Measurements from ENCODE around the gene MRFAP1L1.
"Not testable (repeated sequence)": the region's sequence is repeated elsewhere in the genome, so short reads cannot be mapped to it uniquely, and the experiment has no call there.

MRFAP1L1 gene

DNA sequence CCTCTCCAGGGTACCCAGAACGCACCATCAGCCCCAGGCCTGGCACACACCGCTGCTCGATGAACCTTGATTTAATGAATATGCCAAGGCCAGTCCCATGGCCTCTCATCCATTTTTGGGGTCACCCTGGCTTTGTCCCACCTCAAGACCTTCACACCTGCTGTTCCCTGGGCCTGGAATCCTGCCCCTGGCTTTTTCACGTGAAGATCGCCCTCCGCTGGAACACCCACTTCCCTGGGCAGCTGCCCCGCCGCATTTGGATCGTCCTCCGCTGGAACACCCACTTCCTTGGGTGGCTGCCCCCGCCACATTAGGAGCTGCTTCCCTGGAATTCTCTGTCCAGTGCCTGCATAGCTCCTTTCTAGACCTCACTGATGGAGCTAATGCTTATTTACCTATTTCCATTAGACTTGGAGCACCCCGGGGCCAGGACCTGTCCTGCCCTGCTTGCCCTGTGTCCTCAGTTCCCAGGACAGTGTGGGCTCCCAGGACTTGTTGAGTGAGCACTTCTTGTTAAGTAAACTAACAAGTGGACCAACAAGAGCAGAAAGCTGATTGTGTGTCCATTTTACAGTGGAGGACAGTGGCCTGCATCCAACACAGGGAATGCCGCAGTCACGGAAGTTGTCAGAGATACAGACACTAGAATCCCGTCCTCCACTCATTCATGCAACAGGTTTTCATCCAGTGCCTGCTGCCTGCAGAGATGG is 18.8 kb upstream of the MRFAP1L1 start:
- Histone ChIP-seq H2AFZ (ENCODE audit: low read length) (no peak overlapping the region), H4K20me1 (ENCODE audit: insufficient read depth, low read length) (no peaks in the 10 kb centered on the region), H3K9ac (ENCODE audit: low read length) (no peak overlapping the region), H3K9me3 (ENCODE audit: low read length) (no peaks in the 10 kb centered on the region), H3K79me2 (ENCODE audit: insufficient read depth, low read length) (no peaks in the 10 kb centered on the region), H3K4me3 (ENCODE audit: low read depth, low read length, poor library complexity, severe bottlenecking) (no peak overlapping the region), H3K4me2 (ENCODE audit: low read length) (no peak overlapping the region), H3K36me3 (ENCODE audit: insufficient read depth, low read length) (no peaks in the 10 kb centered on the region), H3K9me2 (ENCODE audit: low read depth, low read length) (no peaks in the 10 kb centered on the region), H3K4me1 (ENCODE audit: insufficient read depth, low read length, severe bottlenecking) (no peaks in the 10 kb centered on the region), H3F3A (ENCODE audit: insufficient read depth, low read length) (no peaks in the 10 kb centered on the region), H3K27ac (ENCODE audit: low read depth, low read length, poor library complexity, severe bottlenecking) (no peak overlapping the region), H3K27me3 (ENCODE audit: insufficient read depth, low read length) (no peaks in the 10 kb centered on the region; the same call in 1 of the 2 replicates)
- no peak for TF ChIP-seq EZH2 (IDR thresholded peaks at IDR 0.05; ENCODE audit: borderline replicate concordance, low read length)
- TF ChIP-seq, protein P1, sequence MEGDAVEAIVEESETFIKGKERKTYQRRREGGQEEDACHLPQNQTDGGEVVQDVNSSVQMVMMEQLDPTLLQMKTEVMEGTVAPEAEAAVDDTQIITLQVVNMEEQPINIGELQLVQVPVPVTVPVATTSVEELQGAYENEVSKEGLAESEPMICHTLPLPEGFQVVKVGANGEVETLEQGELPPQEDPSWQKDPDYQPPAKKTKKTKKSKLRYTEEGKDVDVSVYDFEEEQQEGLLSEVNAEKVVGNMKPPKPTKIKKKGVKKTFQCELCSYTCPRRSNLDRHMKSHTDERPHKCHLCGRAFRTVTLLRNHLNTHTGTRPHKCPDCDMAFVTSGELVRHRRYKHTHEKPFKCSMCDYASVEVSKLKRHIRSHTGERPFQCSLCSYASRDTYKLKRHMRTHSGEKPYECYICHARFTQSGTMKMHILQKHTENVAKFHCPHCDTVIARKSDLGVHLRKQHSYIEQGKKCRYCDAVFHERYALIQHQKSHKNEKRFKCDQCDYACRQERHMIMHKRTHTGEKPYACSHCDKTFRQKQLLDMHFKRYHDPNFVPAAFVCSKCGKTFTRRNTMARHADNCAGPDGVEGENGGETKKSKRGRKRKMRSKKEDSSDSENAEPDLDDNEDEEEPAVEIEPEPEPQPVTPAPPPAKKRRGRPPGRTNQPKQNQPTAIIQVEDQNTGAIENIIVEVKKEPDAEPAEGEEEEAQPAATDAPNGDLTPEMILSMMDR (IDR thresholded peaks at IDR 0.05; ENCODE audit: low read length), result no peak

DNA sequence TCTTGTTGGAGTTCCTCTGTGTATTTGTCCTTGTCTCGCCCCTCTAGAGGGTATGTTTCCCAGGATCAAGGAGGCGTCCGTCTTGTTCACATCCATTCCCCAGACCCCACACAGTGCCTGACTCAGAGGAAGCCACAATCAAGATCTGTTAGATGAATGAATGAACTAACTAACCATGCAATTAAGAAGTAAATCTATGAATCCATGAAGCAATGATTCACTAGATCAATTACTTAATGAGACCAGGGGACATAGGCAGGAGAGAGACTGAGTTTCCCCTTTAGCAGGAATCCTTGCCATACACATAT is 18.2 kb upstream of the MRFAP1L1 start:
- TF ChIP-seq EZH2 (IDR thresholded peaks at IDR 0.05; ENCODE audit: borderline replicate concordance, low read length), result no peak
- TF ChIP-seq, protein P1 (IDR thresholded peaks at IDR 0.05; ENCODE audit: low read length), result no peak
- H3F3A ChIP-seq (ENCODE audit: insufficient read depth, low read length), result no peaks in the 10 kb centered on the region
- H4K20me1 ChIP-seq (ENCODE audit: insufficient read depth, low read length), result no peaks in the 10 kb centered on the region
- H3K27ac ChIP-seq (ENCODE audit: low read depth, low read length, poor library complexity, severe bottlenecking), result no peak overlapping the region
- no peaks in the 10 kb centered on the region for H3K4me1 ChIP-seq (ENCODE audit: insufficient read depth, low read length, severe bottlenecking)
- H3K4me3 ChIP-seq (ENCODE audit: low read depth, low read length, poor library complexity, severe bottlenecking), result no peak overlapping the region
- H3K36me3 ChIP-seq (ENCODE audit: insufficient read depth, low read length), result no peaks in the 10 kb centered on the region
- H3K4me2 ChIP-seq (ENCODE audit: low read length), result no peak overlapping the region
- no peaks in the 10 kb centered on the region; the same call in 1 of the 2 replicates for H3K27me3 ChIP-seq (ENCODE audit: insufficient read depth, low read length)
- H2AFZ ChIP-seq (ENCODE audit: low read length), result no peak overlapping the region
- no peak overlapping the region for H3K9ac ChIP-seq (ENCODE audit: low read length)
- H3K79me2 ChIP-seq (ENCODE audit: insufficient read depth, low read length), result no peaks in the 10 kb centered on the region
- no peaks in the 10 kb centered on the region for H3K9me2 ChIP-seq (ENCODE audit: low read depth, low read length)
- no peaks in the 10 kb centered on the region for H3K9me3 ChIP-seq (ENCODE audit: low read length)

DNA sequence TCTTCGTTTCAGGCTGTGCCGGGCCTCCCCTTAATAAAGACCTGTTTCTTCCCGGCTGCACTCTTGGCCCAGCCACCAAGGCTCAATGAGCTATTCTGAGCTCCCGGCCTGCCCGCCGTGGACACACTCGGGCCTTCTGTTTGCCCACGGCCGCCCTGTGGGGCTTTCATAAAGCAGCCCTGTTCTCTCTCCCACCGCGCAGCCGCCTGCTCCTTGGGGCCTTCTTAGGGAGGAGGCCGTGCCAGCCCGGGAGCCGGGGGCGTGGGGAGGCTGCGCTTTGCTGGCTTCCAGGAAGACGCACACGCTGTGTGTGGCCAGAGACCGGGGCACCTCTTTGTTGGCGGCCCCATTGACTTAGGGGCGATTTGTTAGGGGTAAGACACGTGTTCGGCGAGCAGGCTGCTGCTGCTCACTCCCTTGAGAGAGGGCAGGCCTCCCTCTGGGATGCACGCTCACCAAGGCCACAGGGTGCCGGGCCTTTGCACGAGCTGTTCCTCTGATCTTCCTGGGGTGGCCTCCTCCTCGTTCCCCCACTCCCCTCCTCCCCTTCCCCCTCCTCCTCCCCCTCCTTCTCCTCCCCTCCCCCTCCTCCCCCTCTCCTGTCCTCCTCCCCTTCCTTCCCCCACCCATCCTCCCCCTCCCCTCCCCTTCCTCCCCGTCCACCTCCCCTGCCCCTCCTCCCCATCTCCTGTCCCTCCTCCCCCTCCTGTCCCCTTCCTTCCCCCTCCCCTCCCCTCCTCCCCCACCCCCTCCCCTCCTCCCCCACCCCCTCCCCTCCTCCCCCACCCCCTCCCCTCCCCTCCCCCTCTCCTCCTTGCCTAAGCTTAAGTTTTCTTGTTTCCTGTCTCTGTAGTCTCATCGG is 17.6 kb upstream of the MRFAP1L1 start:
- no peak overlapping the region for H3K27ac ChIP-seq (ENCODE audit: low read depth, low read length, poor library complexity, severe bottlenecking)

DNA sequence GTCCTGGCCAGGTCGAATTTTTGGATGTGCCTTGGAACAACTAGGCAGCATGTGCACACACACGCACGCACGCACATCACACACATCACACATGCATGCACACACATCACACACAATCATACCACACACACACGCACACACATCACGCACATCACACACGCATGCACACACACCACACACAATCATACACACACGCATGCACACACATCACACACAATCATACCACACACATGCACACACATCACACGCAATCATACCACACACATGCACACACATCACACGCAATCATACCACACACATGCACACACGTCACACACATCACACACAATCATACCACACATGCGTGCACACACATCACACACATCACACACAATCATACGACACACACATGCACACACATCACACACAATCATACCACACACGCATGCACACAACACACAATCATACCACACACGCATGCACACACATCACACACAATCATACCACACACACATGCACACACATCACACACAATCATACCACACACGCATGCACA is 15.8 kb upstream of the MRFAP1L1 start:
- not testable (repeated sequence) for H3K36me3 ChIP-seq (ENCODE audit: insufficient read depth, low read length); H3K27ac ChIP-seq (ENCODE audit: low read depth, low read length, poor library complexity, severe bottlenecking); H3K9me3 ChIP-seq (ENCODE audit: low read length); H3K4me2 ChIP-seq (ENCODE audit: low read length); H3K79me2 ChIP-seq (ENCODE audit: insufficient read depth, low read length); H4K20me1 ChIP-seq (ENCODE audit: insufficient read depth, low read length); H3K9me2 ChIP-seq (ENCODE audit: low read depth, low read length); H3F3A ChIP-seq (ENCODE audit: insufficient read depth, low read length); H3K4me1 ChIP-seq (ENCODE audit: insufficient read depth, low read length, severe bottlenecking); H3K27me3 ChIP-seq (ENCODE audit: insufficient read depth, low read length); H3K4me3 ChIP-seq (ENCODE audit: low read depth, low read length, poor library complexity, severe bottlenecking); H3K9ac ChIP-seq (ENCODE audit: low read length); H2AFZ ChIP-seq (ENCODE audit: low read length)

More for the DNA sequence above, 17.6 kb upstream of the MRFAP1L1 start:
- H2AFZ ChIP-seq (ENCODE audit: low read length), result no peak overlapping the region
- no peaks in the 10 kb centered on the region for H3F3A ChIP-seq (ENCODE audit: insufficient read depth, low read length)
- H4K20me1 ChIP-seq (ENCODE audit: insufficient read depth, low read length), result no peaks in the 10 kb centered on the region
- no peak overlapping the region for H3K4me3 ChIP-seq (ENCODE audit: low read depth, low read length, poor library complexity, severe bottlenecking)
- no peaks in the 10 kb centered on the region for H3K79me2 ChIP-seq (ENCODE audit: insufficient read depth, low read length)
- H3K27me3 ChIP-seq (ENCODE audit: insufficient read depth, low read length), result no peaks in the 10 kb centered on the region; the same call in 1 of the 2 replicates
- no peak overlapping the region for H3K4me2 ChIP-seq (ENCODE audit: low read length)
- H3K36me3 ChIP-seq (ENCODE audit: insufficient read depth, low read length), result no peaks in the 10 kb centered on the region
- no peak overlapping the region for H3K9ac ChIP-seq (ENCODE audit: low read length)
- H3K4me1 ChIP-seq (ENCODE audit: insufficient read depth, low read length, severe bottlenecking), result no peaks in the 10 kb centered on the region
- H3K9me3 ChIP-seq (ENCODE audit: low read length), result no peaks in the 10 kb centered on the region
- no peaks in the 10 kb centered on the region for H3K9me2 ChIP-seq (ENCODE audit: low read depth, low read length)
- TF ChIP-seq, protein P1 (IDR thresholded peaks at IDR 0.05; ENCODE audit: low read length), result no peak
- TF ChIP-seq EZH2 (IDR thresholded peaks at IDR 0.05; ENCODE audit: borderline replicate concordance, low read length), result no peak

All from OCI-LY1 (cell line).